Keratinocyte (primary cell): ENCODE measurements around the gene CBR3.
A peak's percentile ranks its signal among the peaks of the same experiment; 100 is the strongest.

Experiments
- CTCF ChIP-seq, 3 experiments: IDR thresholded peaks in 1 of 3; conservative IDR thresholded peaks in 1 of 3; optimal IDR thresholded peaks in 1 of 3; 2 replicates in 2 of 3; 3 replicates in 1 of 3; pipeline versions ENCODE3 to v1.5.1; 2011; ENCODE audit warnings: low read length in 3 of 3, mild to moderate bottlenecking in 3 of 3, moderate library complexity in 2 of 3, control low read depth in 1 of 3, inconsistent platforms in 1 of 3; ENCODE audit not compliant: insufficient read depth in 2 of 3; ENCODE audit errors: extremely low read depth in 1 of 3
- EZH2 ChIP-seq: IDR thresholded peaks from one replicate; pipeline ENCODE4 v1.6.1; 2012; ENCODE audit warnings: inconsistent platforms, mild to moderate bottlenecking, low read length, moderate library complexity

DNA sequence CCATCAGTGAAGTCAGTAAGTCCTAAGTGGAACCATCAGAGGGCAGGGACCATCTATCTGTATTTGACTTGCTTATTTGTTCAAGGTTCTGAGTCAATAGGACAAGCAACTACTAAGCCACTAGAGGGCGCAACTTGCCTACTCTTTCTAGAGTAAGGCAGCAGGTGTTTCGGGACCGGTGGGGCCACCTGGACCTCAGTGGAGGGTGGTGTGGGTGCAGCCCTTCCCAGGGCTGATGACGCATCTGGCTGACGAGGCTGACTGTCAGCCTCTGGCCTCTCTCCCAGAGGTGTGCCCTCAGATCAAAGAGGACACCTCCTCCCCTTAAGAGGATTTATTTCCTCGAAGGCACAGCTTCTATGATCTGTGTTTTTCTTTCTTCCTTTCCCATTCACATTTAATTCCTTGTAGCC lies 6.6 kb downstream of the CBR3 start:
- TF ChIP-seq CTCF (optimal IDR thresholded peaks at IDR 0.05 in 1 of 3, IDR thresholded peaks at IDR 0.05 in 1 of 3, conservative IDR thresholded peaks at IDR 0.05 in 1 of 3; ENCODE audit: extremely low read depth in 1 of 3, insufficient read depth in 2 of 3, low read length in 3 of 3) (peak; percentile 79 to 86 (median 85)), EZH2 (no peak)
